ENCODE results near the gene SP9.

Gene SP9

DNA sequence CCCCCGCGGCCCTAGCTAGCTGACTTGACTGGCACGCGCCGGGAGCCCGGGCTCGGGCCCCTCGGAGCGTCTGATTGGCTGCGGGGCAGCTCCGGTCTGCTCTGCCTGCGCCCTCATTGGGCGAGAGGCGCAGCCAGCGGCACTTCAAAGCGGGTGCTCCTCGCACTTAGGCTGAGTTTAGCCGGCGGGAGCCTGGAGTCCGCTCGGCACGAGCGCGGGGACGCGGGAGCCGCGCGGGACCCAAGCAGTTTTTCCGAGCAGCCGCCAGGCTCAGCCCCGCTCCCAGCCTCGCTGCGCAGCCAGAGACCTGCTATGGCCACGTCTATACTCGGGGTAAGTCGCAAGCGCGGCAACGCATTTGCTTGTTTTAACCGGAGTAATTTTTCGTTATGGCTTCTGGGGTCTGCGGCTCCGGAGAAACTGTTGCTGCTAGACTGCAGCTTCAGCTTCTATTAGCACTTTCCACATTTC is at the start of gene SP9:
Gene SP9 (plus strand): TSS at position 174 of the 471 bp plus-strand sequence. CDS start 139 bp downstream, at position 313.
- Mint-ChIP-seq H3K27ac (peak within 1 kb of the TSS; percentile 87), H3K4me3 (peak within 1 kb of the TSS; percentile 9), H3K4me1 (peaks cover 5% of the 10 kb centered on the region), H3K27me3 (peaks cover 17% of the 10 kb centered on the region), H3K9me3 (no peaks in the 10 kb centered on the region), H3K36me3 (no peaks in the 10 kb centered on the region)
- DNase-seq (ENCODE audit: low spot score in 2 of 2) (peak in 1 of 2 donors; percentile 2), ATAC-seq (ENCODE audit: low read depth) (no peak)

DNA sequence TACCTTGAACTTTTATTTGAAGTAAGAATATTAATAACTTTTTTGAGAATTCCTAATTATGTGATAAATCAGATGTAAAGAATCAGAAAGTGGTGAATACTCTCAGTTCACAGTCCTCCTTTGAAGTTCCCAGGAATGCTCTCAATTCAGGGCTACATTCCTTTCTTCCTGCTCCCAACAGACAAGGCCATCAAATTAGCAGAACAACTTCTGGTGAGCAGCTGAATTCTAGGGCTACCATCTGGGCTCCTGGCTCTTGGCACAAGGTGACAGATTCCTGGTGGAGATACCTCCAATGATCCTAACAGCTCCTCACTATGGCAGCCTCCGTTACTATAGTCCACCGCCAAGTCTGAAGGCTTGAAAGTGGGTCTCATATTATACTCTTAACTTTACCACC is 48.6 kb upstream of the SP9 start:
- H3K36me3 Mint-ChIP-seq: no peaks in the 10 kb centered on the region
- ATAC-seq (ENCODE audit: low read depth) (no peak), DNase-seq (ENCODE audit: low spot score in 2 of 2) (no peak)
- peaks cover 7% of the 10 kb centered on the region for H3K27me3 Mint-ChIP-seq
- peaks cover 2% of the 10 kb centered on the region for H3K9me3 Mint-ChIP-seq
- no peak overlapping the region for H3K4me3 Mint-ChIP-seq
- H3K4me1 Mint-ChIP-seq: no peaks in the 10 kb centered on the region
- H3K27ac Mint-ChIP-seq: no peak overlapping the region

DNA sequence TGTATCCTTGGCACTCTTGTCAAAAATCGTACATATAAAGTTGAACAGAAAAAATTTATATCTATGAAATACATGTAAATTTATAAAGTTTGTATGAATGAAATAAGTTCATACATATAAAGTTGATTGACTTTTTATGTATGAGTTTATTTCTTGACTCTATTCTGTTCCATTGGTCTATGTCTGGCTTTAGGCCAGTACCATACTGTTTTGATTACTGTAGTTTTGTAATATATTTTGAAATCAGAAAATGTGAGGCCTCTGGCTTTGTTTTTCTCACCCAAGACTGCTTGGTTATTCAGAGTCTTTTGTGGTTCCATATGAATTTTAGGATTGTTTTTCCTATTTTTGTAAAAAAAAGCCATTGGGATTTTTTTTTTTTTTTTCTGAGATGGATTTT is 41.8 kb upstream of the SP9 start:
- Mint-ChIP-seq H3K27ac (no peak overlapping the region), H3K27me3 (peaks cover 8% of the 10 kb centered on the region), H3K4me3 (no peak overlapping the region), H3K4me1 (no peaks in the 10 kb centered on the region), H3K9me3 (peaks cover 2% of the 10 kb centered on the region), H3K36me3 (no peaks in the 10 kb centered on the region)
- DNase-seq (ENCODE audit: low spot score in 2 of 2): no peak
- no peak for ATAC-seq (ENCODE audit: low read depth)

DNA sequence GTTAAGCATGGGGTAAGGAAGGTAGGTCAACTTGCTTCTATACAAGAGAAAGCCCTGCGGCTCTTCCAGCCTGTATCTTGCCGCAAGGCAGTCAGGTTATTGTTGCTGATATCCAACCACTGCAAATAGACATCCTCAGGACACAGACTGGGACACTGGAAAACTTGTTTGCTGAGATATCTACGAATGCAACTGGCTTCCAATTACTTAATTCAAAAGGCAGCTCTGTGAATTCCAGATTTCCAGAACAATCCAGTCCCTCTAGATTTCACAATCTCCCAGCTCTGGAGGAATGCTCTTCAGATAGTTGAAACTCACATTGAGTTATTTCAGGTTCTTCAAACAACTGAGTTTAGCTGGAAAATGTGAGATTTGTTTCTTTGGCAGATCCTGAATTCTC is 34.6 kb upstream of the SP9 start:
- H3K4me3 Mint-ChIP-seq: no peak overlapping the region
- H3K4me1 Mint-ChIP-seq: no peaks in the 10 kb centered on the region
- no peak overlapping the region for H3K27ac Mint-ChIP-seq
- ATAC-seq (ENCODE audit: low read depth) (no peak), DNase-seq (ENCODE audit: low spot score in 2 of 2) (no peak)
- no peaks in the 10 kb centered on the region for H3K36me3 Mint-ChIP-seq
- H3K9me3 Mint-ChIP-seq: no peaks in the 10 kb centered on the region
- H3K27me3 Mint-ChIP-seq: peaks cover 7% of the 10 kb centered on the region

DNA sequence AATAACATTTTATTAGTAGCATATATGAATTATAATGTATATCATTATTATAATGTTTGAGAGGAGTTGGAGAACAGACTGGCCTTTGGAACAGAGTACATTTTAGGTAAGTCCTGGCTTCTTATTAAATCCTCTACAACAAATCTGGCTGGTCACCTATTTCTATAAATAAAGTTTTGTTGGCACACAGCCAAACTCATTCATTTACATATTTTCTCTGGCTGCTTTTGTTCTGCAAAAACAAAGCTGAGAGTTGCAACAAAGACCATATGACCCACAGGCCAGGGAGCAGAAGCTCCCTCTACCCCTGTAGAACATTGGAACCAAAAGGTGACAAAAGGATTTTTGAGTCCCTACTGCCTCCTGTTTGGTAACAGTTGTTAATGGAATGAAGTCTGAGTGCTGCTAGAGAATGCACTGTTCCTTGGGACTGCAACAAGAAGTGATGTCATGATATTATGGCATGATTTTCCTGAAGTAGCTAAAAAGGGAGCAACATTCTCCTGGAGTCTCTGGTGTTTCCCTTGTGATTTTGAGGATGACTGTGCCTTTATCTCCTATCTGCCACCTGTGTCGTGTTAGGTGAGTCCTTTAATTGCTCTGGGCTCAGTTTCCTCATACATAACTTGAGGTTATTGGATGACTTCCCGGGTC is 22.0 kb upstream of the SP9 start:
- Mint-ChIP-seq H3K36me3 (no peaks in the 10 kb centered on the region), H3K27ac (no peak overlapping the region), H3K9me3 (no peaks in the 10 kb centered on the region), H3K27me3 (peaks cover 20% of the 10 kb centered on the region), H3K4me1 (no peaks in the 10 kb centered on the region), H3K4me3 (no peak overlapping the region)
- DNase-seq (ENCODE audit: low spot score in 2 of 2): no peak
- ATAC-seq (ENCODE audit: low read depth): no peak

DNA sequence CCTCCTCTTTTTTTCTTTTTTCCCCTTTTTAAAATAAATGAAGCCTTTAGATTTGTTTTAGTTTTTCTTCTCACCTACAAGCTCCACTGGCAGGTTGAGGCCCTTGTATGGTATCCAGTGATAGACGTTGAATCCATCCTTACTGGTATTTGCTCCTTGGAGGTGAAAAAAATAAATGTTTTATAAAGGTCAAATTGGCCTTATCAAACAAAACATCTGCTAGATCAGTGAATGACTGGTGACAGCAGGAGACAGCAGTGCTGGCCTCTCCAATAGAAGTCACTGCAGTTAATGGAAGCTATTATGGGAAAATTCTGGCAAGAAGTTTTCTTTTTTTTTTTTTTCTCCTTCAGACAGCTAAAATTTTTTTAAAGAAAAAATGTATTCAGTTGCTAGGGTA is 12.6 kb upstream of the SP9 start:
- no peak overlapping the region for H3K4me3 Mint-ChIP-seq
- no peak for ATAC-seq (ENCODE audit: low read depth)
- H3K27ac Mint-ChIP-seq: no peak overlapping the region
- DNase-seq (ENCODE audit: low spot score in 2 of 2): no peak
- peaks cover 8% of the 10 kb centered on the region for H3K4me1 Mint-ChIP-seq
- H3K36me3 Mint-ChIP-seq: no peaks in the 10 kb centered on the region
- peaks cover 9% of the 10 kb centered on the region for H3K27me3 Mint-ChIP-seq
- no peaks in the 10 kb centered on the region for H3K9me3 Mint-ChIP-seq

DNA sequence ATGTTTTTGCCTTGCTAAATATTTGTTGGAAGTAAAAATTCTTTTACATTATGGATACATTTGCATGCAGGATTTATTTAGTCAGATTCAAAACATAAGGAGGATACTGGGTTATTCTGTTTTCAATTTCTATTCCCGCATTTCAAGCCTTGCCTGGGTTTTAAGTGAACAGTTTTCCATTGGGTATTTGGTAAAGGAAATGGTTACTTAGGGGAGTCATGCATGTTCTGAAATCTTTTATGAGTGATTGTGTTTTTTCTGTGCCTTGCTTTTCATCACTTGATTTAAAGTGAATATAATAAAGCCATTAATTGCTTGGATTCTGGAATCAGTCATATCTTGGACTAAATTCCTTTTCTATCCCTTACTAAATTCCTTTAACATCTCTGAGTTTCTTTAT is 12.0 kb upstream of the SP9 start:
- DNase-seq (ENCODE audit: low spot score in 2 of 2) (no peak), ATAC-seq (ENCODE audit: low read depth) (no peak)
- Mint-ChIP-seq H3K36me3 (no peaks in the 10 kb centered on the region), H3K27ac (no peak overlapping the region), H3K9me3 (no peaks in the 10 kb centered on the region), H3K4me3 (no peak overlapping the region), H3K27me3 (peaks cover 13% of the 10 kb centered on the region), H3K4me1 (peaks cover 12% of the 10 kb centered on the region)

- no peak overlapping the region for H3K4me3 Mint-ChIP-seq
- DNase-seq (ENCODE audit: low spot score in 2 of 2) (no peak), ATAC-seq (ENCODE audit: low read depth) (no peak)
- H3K36me3 Mint-ChIP-seq: no peaks in the 10 kb centered on the region
- no peak overlapping the region for H3K27ac Mint-ChIP-seq
- H3K9me3 Mint-ChIP-seq: no peaks in the 10 kb centered on the region
- peaks cover 20% of the 10 kb centered on the region for H3K27me3 Mint-ChIP-seq
- H3K4me1 Mint-ChIP-seq: peaks cover 16% of the 10 kb centered on the region
These were observed 10.2 kb upstream of the SP9 start for GRCh38 chr2:174324530-174324929.

DNA sequence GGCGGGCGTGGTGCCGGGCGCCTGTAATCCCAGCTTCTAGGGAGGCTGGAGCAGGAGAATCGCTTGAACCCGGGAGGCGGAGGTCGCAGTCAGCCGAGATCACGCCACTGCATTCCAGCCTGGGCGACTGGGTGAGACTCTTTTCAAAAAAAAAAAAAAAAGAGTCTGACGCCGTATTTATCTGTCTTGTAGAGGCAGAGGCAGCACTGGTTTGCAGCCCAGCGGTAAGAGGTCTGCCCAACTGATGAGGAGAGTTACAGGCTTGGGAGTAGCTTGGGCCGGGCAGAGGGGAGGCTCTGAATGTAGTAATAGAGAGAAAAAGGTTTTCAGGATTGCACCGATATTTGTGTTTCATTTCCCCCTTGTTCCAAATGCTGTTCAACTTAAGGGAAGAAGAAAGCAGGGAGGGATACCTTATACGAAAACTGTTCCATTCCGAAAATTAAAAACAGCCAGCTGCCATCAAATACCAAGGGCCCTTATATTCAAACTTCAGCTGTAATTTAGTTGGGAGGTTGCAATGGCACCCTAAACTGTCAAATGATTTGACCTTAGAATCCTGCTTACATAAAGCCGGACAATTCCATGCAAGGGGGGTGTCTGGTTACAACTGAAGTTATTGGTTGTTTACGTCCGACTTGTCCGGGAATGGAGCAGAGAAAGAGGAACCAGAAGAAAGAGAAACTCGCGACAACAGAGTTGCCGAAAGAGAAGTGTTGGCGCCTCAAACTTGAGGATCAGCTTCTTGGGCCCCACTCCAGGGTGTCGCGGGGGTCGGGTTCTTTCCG is 9.2 kb upstream of the SP9 start:
- H3K36me3 Mint-ChIP-seq: no peaks in the 10 kb centered on the region
- peak overlapping the region; percentile 11 for H3K27ac Mint-ChIP-seq
- DNase-seq (ENCODE audit: low spot score in 2 of 2) (peak in 1 of 2 donors; percentile 15), ATAC-seq (ENCODE audit: low read depth) (peak; percentile 54)
- peak overlapping the region; percentile 82 for H3K4me3 Mint-ChIP-seq
- H3K27me3 Mint-ChIP-seq: peaks cover 25% of the 10 kb centered on the region
- no peaks in the 10 kb centered on the region for H3K9me3 Mint-ChIP-seq
- H3K4me1 Mint-ChIP-seq: peaks cover 16% of the 10 kb centered on the region

DNA sequence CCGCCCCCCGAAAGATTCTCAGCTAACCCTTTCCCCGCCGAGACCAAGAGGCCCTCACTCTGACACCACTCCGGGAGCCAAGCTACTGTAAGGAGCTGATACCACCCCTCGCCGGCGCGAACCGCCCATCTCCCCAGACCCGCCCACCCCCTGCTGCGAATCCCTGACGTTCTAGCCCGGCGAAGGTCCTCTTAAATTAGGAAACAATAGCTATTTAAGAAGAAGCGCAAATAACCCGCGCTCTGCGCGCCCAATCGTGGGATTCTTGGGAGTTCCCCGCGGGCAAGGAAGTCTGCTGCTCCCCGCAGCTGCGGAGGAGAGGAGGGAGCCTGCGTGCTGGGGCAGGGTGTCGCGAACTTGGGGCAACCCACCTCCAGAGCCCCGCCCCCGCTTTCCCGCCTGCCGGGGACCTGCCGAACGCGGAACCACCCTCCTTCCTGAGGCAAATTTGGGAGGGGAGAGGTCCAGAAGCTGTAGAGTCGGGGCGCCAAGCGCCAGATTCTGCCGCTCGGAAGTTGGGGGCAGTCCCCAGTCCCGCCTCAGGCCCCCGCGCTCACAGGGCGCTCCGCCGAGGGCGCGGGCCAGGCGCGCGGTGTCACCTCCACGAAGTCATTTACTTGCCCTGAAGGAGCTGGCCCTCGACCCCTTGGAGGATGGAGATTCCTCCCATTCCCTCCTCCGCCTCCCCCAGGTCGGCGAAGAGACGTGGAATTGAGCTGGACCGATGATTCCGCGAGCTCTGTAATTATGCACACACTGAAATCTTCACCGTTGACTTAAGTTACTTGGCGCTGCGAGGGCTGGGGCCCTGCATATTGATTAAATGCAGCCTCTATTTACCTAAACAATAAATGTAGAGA is 8.4 kb upstream of the SP9 start:
- Mint-ChIP-seq H3K9me3 (no peaks in the 10 kb centered on the region), H3K4me1 (peaks cover 16% of the 10 kb centered on the region), H3K4me3 (peak overlapping the region; percentile 82), H3K36me3 (no peaks in the 10 kb centered on the region), H3K27me3 (peaks cover 29% of the 10 kb centered on the region), H3K27ac (peak overlapping the region; percentile 11)
- DNase-seq (ENCODE audit: low spot score in 2 of 2) (peak in 1 of 2 donors; percentile 3), ATAC-seq (ENCODE audit: low read depth) (peak; percentile 60)

GRCh38 chr2:174327021-174327840 is 7.5 kb upstream of the SP9 start:
- H3K36me3 Mint-ChIP-seq: no peaks in the 10 kb centered on the region
- H3K27me3 Mint-ChIP-seq: peaks cover 30% of the 10 kb centered on the region
- H3K4me1 Mint-ChIP-seq: peaks cover 16% of the 10 kb centered on the region
- DNase-seq (ENCODE audit: low spot score in 2 of 2) (peak in 1 of 2 donors; percentile 5), ATAC-seq (ENCODE audit: low read depth) (no peak)
- H3K9me3 Mint-ChIP-seq: no peaks in the 10 kb centered on the region
- peak overlapping the region; percentile 82 for H3K4me3 Mint-ChIP-seq
- no peak overlapping the region for H3K27ac Mint-ChIP-seq

DNA sequence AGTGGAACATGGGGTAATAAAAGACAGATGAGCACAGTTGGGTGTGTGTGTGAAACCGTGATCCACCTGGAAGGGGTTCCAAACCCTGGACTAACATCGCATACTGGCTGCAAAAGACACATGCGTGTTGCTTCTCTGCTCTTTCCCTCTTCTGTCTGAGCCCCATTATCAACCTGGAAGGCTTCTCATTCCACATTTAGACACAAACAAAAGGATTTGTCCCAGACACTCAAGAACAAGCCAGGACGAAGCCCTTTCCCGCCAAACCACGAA is 7.0 kb upstream of the SP9 start:
- H3K9me3 Mint-ChIP-seq: no peaks in the 10 kb centered on the region
- H3K27ac Mint-ChIP-seq: peak overlapping the region; percentile 38
- no peak for ATAC-seq (ENCODE audit: low read depth)
- H3K4me1 Mint-ChIP-seq: peaks cover 16% of the 10 kb centered on the region
- DNase-seq (ENCODE audit: low spot score in 2 of 2): no peak
- H3K27me3 Mint-ChIP-seq: peaks cover 35% of the 10 kb centered on the region
- H3K4me3 Mint-ChIP-seq: peak overlapping the region; percentile 17
- no peaks in the 10 kb centered on the region for H3K36me3 Mint-ChIP-seq

GRCh38 chr2:174328114-174328960 is 6.4 kb upstream of the SP9 start:
- Mint-ChIP-seq H3K27me3 (peaks cover 38% of the 10 kb centered on the region), H3K36me3 (no peaks in the 10 kb centered on the region), H3K4me1 (peaks cover 16% of the 10 kb centered on the region), H3K27ac (peak overlapping the region; percentile 38), H3K9me3 (no peaks in the 10 kb centered on the region), H3K4me3 (peak overlapping the region; percentile 17)
- ATAC-seq (ENCODE audit: low read depth) (no peak), DNase-seq (ENCODE audit: low spot score in 2 of 2) (peak in 1 of 2 donors; percentile 6)
